HEK293 (cell line): ENCODE measurements around the gene HSD3B2.

Experiments
- CTCF ChIA-PET: fragments of 350-600 bp; formaldehyde crosslinking; extraction: SDS; loops from one replicate; lab custom pipeline; 2021; ENCODE audit warnings: antibody characterized with exemption; lab: Yijun Ruan, JAX
- POLR2A ChIA-PET: fragments of 300-600 bp; formaldehyde crosslinking; extraction: SDS; loops from one replicate; lab custom pipeline; 2020; ENCODE audit warnings: antibody characterized with exemption, inconsistent platforms; lab: Yijun Ruan, JAX
- H3K27ac ChIP-seq: fragments of 200-500 bp; sonication (Bioruptor generic); 2 replicates; pipeline ENCODE4 v1.5.1; 2014; ENCODE audit warnings: low read depth, low read length, control low read depth, inconsistent platforms; ENCODE audit errors: extremely low read depth
- H3K36me3 ChIP-seq, 2 experiments: fragments of 200-500 bp in 1 of 2; sonication (Bioruptor generic) in 1 of 2; 1 replicate in 1 of 2; 2 replicates in 1 of 2; pipeline ENCODE4 v1.5.1; 2014 to 2017; ENCODE audit warnings: inconsistent platforms in 2 of 2, low read length in 2 of 2; ENCODE audit not compliant: control insufficient read depth in 2 of 2, insufficient read depth in 1 of 2
- H3K4me1 ChIP-seq: fragments of 200-500 bp; sonication (Bioruptor generic); 2 replicates; pipeline ENCODE4 v1.5.1; 2014; ENCODE audit warnings: mild to moderate bottlenecking, low read length, inconsistent platforms; ENCODE audit not compliant: control insufficient read depth, insufficient read depth
- H3K4me3 ChIP-seq: 2 replicates; pipeline ENCODE4 v1.5.1; 2011; ENCODE audit warnings: low read depth, mild to moderate bottlenecking, control low read depth, low read length, moderate library complexity
- H3K9me3 ChIP-seq: fragments of 200-500 bp; sonication (Bioruptor generic); 2 replicates; pipeline ENCODE4 v1.5.1; 2014; ENCODE audit warnings: low read depth, low read length, inconsistent platforms; ENCODE audit not compliant: control insufficient read depth, insufficient read depth
- CTCF ChIP-seq: fragments of 450-650 bp; formaldehyde crosslinking; IDR thresholded peaks from 2 replicates; pipeline ENCODE4 v1.5.1; 2016; ENCODE audit warnings: missing biosample characterization, missing genetic modification characterization
- GLIS1 ChIP-seq: fragments of 450-650 bp; formaldehyde crosslinking; IDR thresholded peaks from 2 replicates; pipeline ENCODE4 v1.5.1; 2016; ENCODE audit warnings: missing biosample characterization, missing genetic modification characterization
- KLF16 ChIP-seq: fragments of 450-650 bp; formaldehyde crosslinking; IDR thresholded peaks from 2 replicates; pipeline ENCODE4 v1.5.1; 2017; ENCODE audit warnings: missing biosample characterization, missing genetic modification characterization
- MEIS1 ChIP-seq: sonication (generic); formaldehyde crosslinking; IDR thresholded peaks from 2 replicates; pipeline ENCODE4 v1.8.1; 2022; ENCODE audit warnings: missing genetic modification reagents, mild to moderate bottlenecking, borderline replicate concordance
- PRDM4 ChIP-seq: fragments of 450-650 bp; formaldehyde crosslinking; IDR thresholded peaks from 2 replicates; pipeline ENCODE4 v1.5.1; 2017; ENCODE audit warnings: missing biosample characterization, missing genetic modification characterization
- PRDM6 ChIP-seq: fragments of 450-650 bp; formaldehyde crosslinking; IDR thresholded peaks from 2 replicates; pipeline ENCODE4 v1.5.1; 2017; ENCODE audit warnings: missing biosample characterization, missing genetic modification characterization
- SETDB1 ChIP-seq: IDR thresholded peaks from one replicate; pipeline ENCODE4 v1.6.1; 2017; ENCODE audit warnings: mild to moderate bottlenecking, low read length, moderate library complexity, mixed read lengths; ENCODE audit not compliant: insufficient read length
- TRIM28 ChIP-seq: IDR thresholded peaks from 2 replicates; pipeline ENCODE4 v1.6.1; 2011; ENCODE audit warnings: low read length, control low read depth, borderline replicate concordance
- TSHZ1 ChIP-seq: fragments of 450-650 bp; formaldehyde crosslinking; IDR thresholded peaks from 2 replicates; pipeline ENCODE4 v1.5.1; 2016; ENCODE audit warnings: missing biosample characterization, missing genetic modification characterization, borderline replicate concordance
- ZBTB17 ChIP-seq: fragments of 450-650 bp; formaldehyde crosslinking; IDR thresholded peaks from 2 replicates; pipeline ENCODE4 v1.5.1; 2016; ENCODE audit warnings: missing biosample characterization, missing genetic modification characterization
- ZFP37 ChIP-seq: fragments of 450-650 bp; formaldehyde crosslinking; IDR thresholded peaks from 2 replicates; pipeline ENCODE4 v1.5.1; 2016; ENCODE audit warnings: missing biosample characterization, missing genetic modification characterization
- ZNF585B ChIP-seq: fragments of 450-650 bp; formaldehyde crosslinking; IDR thresholded peaks from 2 replicates; pipeline ENCODE4 v1.5.1; 2016; ENCODE audit warnings: missing biosample characterization, missing genetic modification characterization
- ZNF654 ChIP-seq: fragments of 450-650 bp; formaldehyde crosslinking; IDR thresholded peaks from 2 replicates; pipeline ENCODE4 v1.5.1; 2016; ENCODE audit warnings: low read depth, missing biosample characterization, missing genetic modification characterization
- ZNF664 ChIP-seq: fragments of 450-650 bp; formaldehyde crosslinking; IDR thresholded peaks from 2 replicates; pipeline ENCODE4 v1.5.1; 2016; ENCODE audit warnings: missing biosample characterization, missing genetic modification characterization
- ZNF837 ChIP-seq: fragments of 450-650 bp; formaldehyde crosslinking; IDR thresholded peaks from 2 replicates; pipeline ENCODE4 v1.5.1; 2016; ENCODE audit warnings: missing biosample characterization, missing genetic modification characterization
- ZSCAN18 ChIP-seq: fragments of 450-650 bp; formaldehyde crosslinking; IDR thresholded peaks from 2 replicates; pipeline ENCODE4 v1.5.1; 2016; ENCODE audit warnings: missing biosample characterization, missing genetic modification characterization
- ZXDB ChIP-seq: fragments of 450-650 bp; formaldehyde crosslinking; IDR thresholded peaks from 2 replicates; pipeline ENCODE4 v1.5.1; 2016; ENCODE audit warnings: missing biosample characterization, missing genetic modification characterization

Gene HSD3B2

GRCh38 chr1:119370748-119371147, 44.2 kb upstream of the HSD3B2 start:
- Histone ChIP-seq H3K27ac (no peak overlapping the region), H3K9me3 (no peaks in the 10 kb centered on the region), H3K4me1 (peaks cover 8% of the 10 kb centered on the region), H3K4me3 (no peak overlapping the region), H3K36me3 (no peaks in the 10 kb centered on the region)
- ChIA-PET POLR2A (no interaction called here), CTCF (interaction anchor here (0.6 to 1.7 kb wide), 6 partner anchors 24 to 305 kb away, joined by 3 to 11 read pairs (median 6); no protein-coding TSS in a partner anchor)
- TF ChIP-seq KLF16 (tag by site-specific recombination) (no peak), ZSCAN18 (no peak)

- CTCF ChIA-PET = interaction anchor here (1.5 to 2.0 kb wide), 2 partner anchors 94 to 160 kb away, joined by 3 to 4 read pairs; no protein-coding TSS in a partner anchor
- no peak for TF ChIP-seq PRDM4 (tag by site-specific recombination)
- no peak for TF ChIP-seq ZFP37
- no peak for TF ChIP-seq MEIS1 (CRISPR knock-in tag)
- no peak for TF ChIP-seq SETDB1
- no peak for TF ChIP-seq ZNF837
- peaks cover 8% of the 10 kb centered on the region for H3K4me1 ChIP-seq
- no peak overlapping the region for H3K4me3 ChIP-seq
- POLR2A ChIA-PET = no interaction called here
- H3K9me3 ChIP-seq = no peaks in the 10 kb centered on the region
- no peaks in the 10 kb centered on the region for H3K36me3 ChIP-seq
- H3K27ac ChIP-seq = no peak overlapping the region
These were observed 43.1 kb upstream of the HSD3B2 start for GRCh38 chr1:119371815-119372214.

- Histone ChIP-seq H3K9me3 (no peaks in the 10 kb centered on the region), H3K4me1 (peaks cover 8% of the 10 kb centered on the region), H3K27ac (no peak overlapping the region), H3K4me3 (no peak overlapping the region), H3K36me3 (no peaks in the 10 kb centered on the region)
- CTCF ChIA-PET = interaction anchor here (0.5 to 2.0 kb wide), 17 partner anchors 11 to 1274 kb away, joined by 3 to 13 read pairs (median 4); no protein-coding TSS in a partner anchor
- POLR2A ChIA-PET = no interaction called here
- TF ChIP-seq ZXDB (tag by site-specific recombination) (no peak), TSHZ1 (tag by site-specific recombination) (no peak), TRIM28 (peak; percentile 45; the same call in 1 of the 2 replicates), ZNF664 (tag by site-specific recombination) (peak; percentile 72; the same call in 1 of the 2 replicates), GLIS1 (tag by site-specific recombination) (peak; percentile 39; the same call in 1 of the 2 replicates), ZNF654 (peak; percentile 80), ZBTB17 (tag by site-specific recombination) (peak; percentile 42; the same call in 1 of the 2 replicates), PRDM6 (tag by site-specific recombination) (no peak), ZNF585B (no peak), CTCF (peak; percentile 61)
These were observed 42.4 kb upstream of the HSD3B2 start for GRCh38 chr1:119372503-119373086.
